ENCODE results near the gene FNDC10. TPM values are rescaled to one million over a fixed set of nuclear protein-coding genes. Genes with fewer than 3 reads are reported as not detected.

Gene FNDC10
- total RNA-seq, 4 donors from 2014 or later: 9.0 to 26.2 (median 24.5) TPM

DNA sequence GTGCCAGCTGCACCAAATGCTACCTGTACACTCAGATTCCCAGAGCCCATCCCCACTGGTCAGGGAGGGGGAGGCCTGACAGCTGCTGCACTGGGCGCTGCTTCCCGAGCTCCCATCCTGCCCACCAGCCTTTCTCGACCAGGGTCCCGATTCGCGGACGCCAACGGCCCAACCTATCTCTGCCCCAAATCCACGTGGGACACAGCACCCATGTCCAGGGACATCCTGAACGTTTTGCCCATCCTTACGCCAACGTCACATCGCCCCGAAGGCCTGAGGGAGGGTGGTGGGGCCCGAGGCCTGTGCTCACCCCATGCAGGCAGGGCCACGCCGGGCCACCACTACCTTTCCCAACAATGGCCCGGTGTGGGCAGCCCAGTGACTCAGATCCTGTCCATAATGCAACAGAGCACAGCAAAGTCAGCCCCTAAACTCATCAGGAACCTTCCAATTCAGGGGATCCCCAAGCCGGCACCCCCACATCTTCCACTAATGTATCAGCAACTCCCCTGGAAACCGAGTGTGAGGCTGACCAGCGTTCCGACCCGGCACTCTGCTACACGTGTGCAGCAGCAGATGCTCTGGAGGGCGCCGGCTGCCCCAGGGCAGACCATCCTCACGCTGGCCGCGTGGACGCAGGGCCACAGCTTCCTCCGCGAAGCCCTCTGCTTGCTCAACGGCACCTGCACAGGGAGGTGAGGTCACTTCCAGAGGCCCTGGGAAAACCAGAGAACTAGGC lies 48.2 kb downstream of the FNDC10 start:
- Histone ChIP-seq H3K27ac (no peak overlapping the region), H3K9me3 (no peaks in the 10 kb centered on the region), H3K4me3 (no peak overlapping the region), H3K4me1 (peaks cover 19% of the 10 kb centered on the region), H3K27me3 (no peaks in the 10 kb centered on the region), H3K36me3 (no peaks in the 10 kb centered on the region)
- 77% methylated on average over 17 of the region's 33 CpGs for WGBS
- peak in 1 of 2 donors; percentile 70 for DNase-seq (ENCODE audit: low spot score in 2 of 2)
- TF ChIP-seq POLR2A (IDR thresholded peaks at IDR 0.05) (no peak), POLR2AphosphoS5 (IDR thresholded peaks at IDR 0.05) (no peak), EP300 (IDR thresholded peaks at IDR 0.05) (no peak)
- TF ChIP-seq, protein P1, sequence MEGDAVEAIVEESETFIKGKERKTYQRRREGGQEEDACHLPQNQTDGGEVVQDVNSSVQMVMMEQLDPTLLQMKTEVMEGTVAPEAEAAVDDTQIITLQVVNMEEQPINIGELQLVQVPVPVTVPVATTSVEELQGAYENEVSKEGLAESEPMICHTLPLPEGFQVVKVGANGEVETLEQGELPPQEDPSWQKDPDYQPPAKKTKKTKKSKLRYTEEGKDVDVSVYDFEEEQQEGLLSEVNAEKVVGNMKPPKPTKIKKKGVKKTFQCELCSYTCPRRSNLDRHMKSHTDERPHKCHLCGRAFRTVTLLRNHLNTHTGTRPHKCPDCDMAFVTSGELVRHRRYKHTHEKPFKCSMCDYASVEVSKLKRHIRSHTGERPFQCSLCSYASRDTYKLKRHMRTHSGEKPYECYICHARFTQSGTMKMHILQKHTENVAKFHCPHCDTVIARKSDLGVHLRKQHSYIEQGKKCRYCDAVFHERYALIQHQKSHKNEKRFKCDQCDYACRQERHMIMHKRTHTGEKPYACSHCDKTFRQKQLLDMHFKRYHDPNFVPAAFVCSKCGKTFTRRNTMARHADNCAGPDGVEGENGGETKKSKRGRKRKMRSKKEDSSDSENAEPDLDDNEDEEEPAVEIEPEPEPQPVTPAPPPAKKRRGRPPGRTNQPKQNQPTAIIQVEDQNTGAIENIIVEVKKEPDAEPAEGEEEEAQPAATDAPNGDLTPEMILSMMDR (IDR thresholded peaks at IDR 0.05): no peak

DNA sequence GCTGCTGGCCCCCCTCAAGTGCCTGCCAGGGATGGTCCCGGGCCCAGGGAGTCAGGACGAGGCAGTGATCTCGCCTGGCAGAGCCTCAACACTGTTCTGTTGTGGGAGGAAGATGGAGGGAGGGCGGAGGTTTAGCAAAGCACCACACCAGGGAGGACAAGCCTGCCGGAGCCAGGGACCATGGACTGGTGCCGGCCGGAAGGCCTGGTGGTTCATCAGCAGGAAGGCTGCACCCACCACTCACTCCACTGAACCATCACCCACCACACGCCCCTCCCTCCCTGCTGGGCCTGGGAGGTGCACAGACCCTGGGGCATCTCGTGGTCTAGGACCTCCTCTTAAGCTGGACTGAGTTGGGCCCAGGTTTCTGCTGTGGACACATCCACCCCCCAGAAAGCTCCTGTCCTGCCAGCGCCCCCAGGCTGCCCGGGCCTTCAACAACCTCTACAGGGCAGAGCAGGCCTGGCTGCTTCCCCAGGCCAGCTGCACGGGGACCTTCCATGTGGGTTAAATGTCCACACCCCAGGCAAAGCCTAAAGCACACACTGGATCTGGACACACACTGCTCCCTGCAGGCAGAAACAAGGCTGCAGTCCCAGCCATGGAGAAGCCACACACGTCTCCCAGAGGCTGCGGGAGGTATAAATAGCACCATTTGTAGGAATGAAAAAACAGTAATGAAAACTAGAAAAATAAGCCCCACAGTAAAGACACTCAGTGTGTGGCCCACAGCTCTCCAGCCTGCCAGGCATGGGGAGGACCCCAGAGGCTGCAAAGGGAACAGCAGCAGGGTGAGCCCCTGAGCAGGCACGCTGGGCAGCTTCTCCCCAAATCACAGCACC lies 49.1 kb downstream of the FNDC10 start:
- 53% methylated on average over 14 of the region's 15 CpGs for WGBS

DNA sequence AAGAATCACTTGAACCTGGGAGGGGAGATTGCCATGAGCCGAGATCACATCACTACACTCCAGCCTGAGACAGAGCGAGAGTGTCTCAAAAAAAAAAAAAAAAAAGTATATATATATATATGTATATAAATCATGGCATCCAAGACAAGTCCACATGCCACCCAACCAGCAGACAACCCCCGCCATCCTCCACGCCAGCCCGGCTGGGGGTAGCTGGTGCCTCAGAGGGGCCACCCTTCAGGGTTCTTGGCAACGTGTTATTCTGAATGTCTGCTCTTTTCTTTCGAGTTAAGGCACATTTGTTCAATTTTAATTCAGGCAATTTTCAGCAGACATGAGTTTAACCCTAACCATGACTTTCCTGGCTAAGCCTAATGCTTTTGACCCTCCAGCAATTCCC lies 49.8 kb downstream of the FNDC10 start:
- Histone ChIP-seq H3K36me3 (no peaks in the 10 kb centered on the region), H3K4me1 (peaks cover 19% of the 10 kb centered on the region), H3K27me3 (no peaks in the 10 kb centered on the region), H3K9me3 (no peaks in the 10 kb centered on the region), H3K4me3 (no peak overlapping the region), H3K27ac (no peak overlapping the region)
- TF ChIP-seq POLR2A (IDR thresholded peaks at IDR 0.05) (no peak), EP300 (IDR thresholded peaks at IDR 0.05) (no peak), POLR2AphosphoS5 (IDR thresholded peaks at IDR 0.05) (no peak)
- TF ChIP-seq, protein P1 (IDR thresholded peaks at IDR 0.05): no peak
- DNase-seq (ENCODE audit: low spot score in 2 of 2): no peak
- 74% methylated on average over 7 of the region's 7 CpGs for WGBS

More for the DNA sequence above, 49.1 kb downstream of the FNDC10 start:
- no peak overlapping the region for H3K4me3 ChIP-seq
- no peaks in the 10 kb centered on the region for H3K9me3 ChIP-seq
- DNase-seq (ENCODE audit: low spot score in 2 of 2): no peak
- TF ChIP-seq POLR2A (IDR thresholded peaks at IDR 0.05): no peak
- TF ChIP-seq, protein P1 (IDR thresholded peaks at IDR 0.05): peak in 1 of 2 donors; percentile 31
- H3K27ac ChIP-seq: no peak overlapping the region
- peaks cover 19% of the 10 kb centered on the region for H3K4me1 ChIP-seq
- H3K36me3 ChIP-seq: no peaks in the 10 kb centered on the region
- no peaks in the 10 kb centered on the region for H3K27me3 ChIP-seq

DNA sequence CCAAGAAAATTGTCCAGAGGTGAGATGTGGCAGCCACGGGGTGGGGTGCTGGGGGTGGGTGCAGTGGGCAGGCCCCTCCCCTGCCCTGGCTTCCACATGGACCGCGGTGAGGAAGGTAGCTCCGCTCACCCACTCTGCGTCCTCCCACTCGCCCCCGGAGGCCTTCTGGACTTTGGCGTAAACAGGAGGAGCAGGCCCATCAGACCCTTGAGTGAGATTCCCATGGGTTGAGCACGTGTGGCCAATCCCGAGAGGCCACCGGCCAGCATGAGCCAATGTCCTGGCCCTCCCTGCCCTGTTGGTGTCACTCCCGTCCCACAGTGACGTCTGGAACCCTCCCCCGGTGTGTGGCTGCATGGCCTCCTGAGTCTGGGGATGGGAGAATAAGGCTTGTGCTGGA lies 51.3 kb downstream of the FNDC10 start:
- 73% methylated on average over 8 of the region's 14 CpGs for WGBS
- TF ChIP-seq, protein P1 (IDR thresholded peaks at IDR 0.05): no peak
- TF ChIP-seq POLR2A (IDR thresholded peaks at IDR 0.05): no peak
- no peak for TF ChIP-seq EP300 (IDR thresholded peaks at IDR 0.05)
- TF ChIP-seq POLR2AphosphoS5 (IDR thresholded peaks at IDR 0.05): no peak
- H3K36me3 ChIP-seq: no peaks in the 10 kb centered on the region
- DNase-seq (ENCODE audit: low spot score in 2 of 2): no peak
- H3K4me3 ChIP-seq: no peak overlapping the region
- peaks cover 10% of the 10 kb centered on the region for H3K4me1 ChIP-seq
- no peaks in the 10 kb centered on the region for H3K27me3 ChIP-seq
- no peak overlapping the region for H3K27ac ChIP-seq
- H3K9me3 ChIP-seq: no peaks in the 10 kb centered on the region

Other genes starting within 250 kb of the FNDC10 start
- 10 to 100 TPM; 18.6 to 43.5 (median 21.9) TPM for gene MXRA8, start 241.6 kb downstream of the FNDC10 start, total RNA-seq
- 100 to 1,000 TPM in 1 of 4 donors, 10 to 100 TPM in 3; 55.8 to 106 (median 86.1) TPM for gene AURKAIP1, start 224.9 kb downstream of the FNDC10 start, total RNA-seq
- 100 to 1,000 TPM; 136 to 599 (median 160) TPM for gene CCNL2, start 200.8 kb downstream of the FNDC10 start, total RNA-seq
- gene MRPL20, start 192.8 kb downstream of the FNDC10 start, total RNA-seq: 100 to 1,000 TPM in 3 of 4 donors, 10 to 100 TPM in 1; 93.6 to 119 (median 109) TPM
- gene ANKRD65, start 178.9 kb downstream of the FNDC10 start, total RNA-seq: 10 to 100 TPM in 1 of 4 donors, 1 to 10 TPM in 3; 2.8 to 10.3 (median 5.9) TPM
- 10 to 100 TPM; 14.5 to 27.6 (median 19.8) TPM for gene VWA1, start 164.4 kb downstream of the FNDC10 start, total RNA-seq
- gene ATAD3C, start 150.4 kb downstream of the FNDC10 start, total RNA-seq: 1 to 10 TPM in 2 of 4 donors, under 1 TPM in 2; 0.32 to 4.2 (median 1.2) TPM
- gene ATAD3B, start 128.4 kb downstream of the FNDC10 start, total RNA-seq: 10 to 100 TPM; 18.5 to 71.9 (median 23.7) TPM
- 10 to 100 TPM; 15.0 to 23.2 (median 19.7) TPM for gene ATAD3A, start 88.0 kb downstream of the FNDC10 start, total RNA-seq
- 1 to 10 TPM in 3 of 4 donors, not detected in 1; 1.0 to 1.7 (median 1.1) TPM for gene TMEM240, start 59.5 kb downstream of the FNDC10 start, total RNA-seq
- 100 to 1,000 TPM; 102 to 115 (median 109) TPM for gene SSU72, start 25.3 kb downstream of the FNDC10 start, total RNA-seq
- 100 to 1,000 TPM; 131 to 212 (median 154) TPM for gene MIB2, start 15.4 kb upstream of the FNDC10 start, total RNA-seq
- 1 to 10 TPM; 1.7 to 3.1 (median 2.9) TPM for gene MMP23B, start 32.0 kb upstream of the FNDC10 start, total RNA-seq
- 10 to 100 TPM; 18.1 to 28.6 (median 23.3) TPM for gene CDK11B, start 58.9 kb upstream of the FNDC10 start, total RNA-seq
- 10 to 100 TPM; 34.0 to 59.9 (median 48.8) TPM for gene SLC35E2B, start 92.7 kb upstream of the FNDC10 start, total RNA-seq
- 100 to 1,000 TPM in 1 of 4 donors, 10 to 100 TPM in 3; 23.6 to 136 (median 53.4) TPM for gene CDK11A, start 124.2 kb upstream of the FNDC10 start, total RNA-seq
- gene NADK, start 178.3 kb upstream of the FNDC10 start, total RNA-seq: 10 to 100 TPM; 55.5 to 78.3 (median 64.1) TPM

Data from suprapubic skin (tissue), 4 donors.